Activated CD8-positive, alpha-beta memory T cell treated with anti-CD3 and anti-CD28 coated beads for 1 hour (primary cell): ENCODE measurements around the gene GIPC1.
A peak's percentile ranks its signal among the peaks of the same experiment; 100 is the strongest.

Experiments
- DNase-seq, 2 donors: peaks; one replicate each; pipeline ENCODE4 v3.0.0-alpha.2; 2020; ENCODE audit warnings: low read depth in 1 of 2; ENCODE audit errors: extremely low read depth in 1 of 2

GIPC1 gene

GRCh38 chr19:14439014-14439413 lies 56.9 kb downstream of the GIPC1 start:
- no peak for DNase-seq

- no peak for DNase-seq
Observed at GRCh38 chr19:14437578-14438140, 58.3 kb downstream of the GIPC1 start.

- no peak for DNase-seq
Observed at GRCh38 chr19:14435320-14436050, 60.4 kb downstream of the GIPC1 start.

- no peak for DNase-seq
Observed at GRCh38 chr19:14434543-14435319, 61.2 kb downstream of the GIPC1 start.

GRCh38 chr19:14433554-14434501 lies 62.1 kb downstream of the GIPC1 start:
- DNase-seq, result peak in 1 of 2 donors; percentile 29

- peak in 1 of 2 donors; percentile 43 for DNase-seq
Observed at GRCh38 chr19:14432791-14433553, 63.0 kb downstream of the GIPC1 start, which contains the start of gene PKN1. TSS of gene PKN1 (plus strand) at chr19:14433306. CDS start at chr19:14433522, 216 bp downstream.

GRCh38 chr19:14430712-14431111 lies 65.2 kb downstream of the GIPC1 start:
- DNase-seq, result no peak

- no peak for DNase-seq
Observed at GRCh38 chr19:14428882-14429416, 67.0 kb downstream of the GIPC1 start.
